ENCODE results near the gene PATZ1. TPM values are rescaled to one million over a fixed set of nuclear protein-coding genes. Genes with fewer than 3 reads are reported as not detected.

PATZ1 gene
- total RNA-seq, 1 experiment from 2014 or later, result 60.5 TPM

- H3K36me3 Mint-ChIP-seq, result no peaks in the 10 kb centered on the region
- peaks cover 11% of the 10 kb centered on the region for H3K4me1 Mint-ChIP-seq
- DNase-seq (ENCODE audit: low spot score) (no peak), ATAC-seq (no peak)
- ChIA-PET CTCF (interaction anchor here (0.6 to 7.3 kb wide), 4 partner anchors 9 to 35 kb away, joined by 3 to 57 read pairs (median 14); partner anchors contain the start of gene PIK3IP1), POLR2A (no interaction called here)
- TF ChIP-seq E2F4 (CRISPR knock-in tag; IDR thresholded peaks at IDR 0.05; ENCODE audit: borderline replicate concordance, low read depth), result no peak
- TF ChIP-seq CREB1 (CRISPR knock-in tag; IDR thresholded peaks at IDR 0.05), result no peak
- TF ChIP-seq TEAD1 (CRISPR knock-in tag; IDR thresholded peaks at IDR 0.05), result no peak
- no peak for TF ChIP-seq ESRRA (CRISPR knock-in tag; IDR thresholded peaks at IDR 0.05; ENCODE audit: borderline replicate concordance)
- no peak for TF ChIP-seq ZNF423 (CRISPR knock-in tag; IDR thresholded peaks at IDR 0.05)
- no peak for TF ChIP-seq TEAD4 (CRISPR knock-in tag; IDR thresholded peaks at IDR 0.05)
- no peak for TF ChIP-seq USF1 (CRISPR knock-in tag; IDR thresholded peaks at IDR 0.05)
- no peak for TF ChIP-seq ZNF232 (CRISPR knock-in tag; IDR thresholded peaks at IDR 0.05)
- no peak for TF ChIP-seq KAT7 (CRISPR knock-in tag; IDR thresholded peaks at IDR 0.05; ENCODE audit: borderline replicate concordance)
- TF ChIP-seq SP1 (CRISPR knock-in tag; conservative IDR thresholded peaks at IDR 0.05), result no peak
- no peak for TF ChIP-seq AFF4 (CRISPR knock-in tag; IDR thresholded peaks at IDR 0.05; ENCODE audit: borderline replicate concordance)
- TF ChIP-seq ZNF512 (CRISPR knock-in tag; IDR thresholded peaks at IDR 0.05; ENCODE audit: borderline replicate concordance), result no peak
- TF ChIP-seq AR (CRISPR knock-in tag; IDR thresholded peaks at IDR 0.05), result no peak
- TF ChIP-seq SMAD4 (CRISPR knock-in tag; IDR thresholded peaks at IDR 0.05), result no peak
- no peak for TF ChIP-seq PRDM15 (CRISPR knock-in tag; IDR thresholded peaks at IDR 0.05)
- H3K27me3 Mint-ChIP-seq (ENCODE audit: low read depth), result no peaks in the 10 kb centered on the region
- H3K4me3 Mint-ChIP-seq, result no peak overlapping the region
- H3K27ac Mint-ChIP-seq, result peak overlapping the region; percentile 36
- no peaks in the 10 kb centered on the region for H3K9me3 Mint-ChIP-seq
Measured at GRCh38 chr22:31282748-31283468, 63.2 kb downstream of the PATZ1 start.

Data from WTC11 (cell line).